GM21619 (cell line): ENCODE measurements around the gene SOX5.
"Not testable (repeated sequence)": the region's sequence is repeated elsewhere in the genome, so short reads cannot be mapped to it uniquely, and the experiment has no call there.

ENCODE experiments used
- ATAC-seq: cut with Tn5 transposase; IDR thresholded peaks from one replicate; pipeline ENCODE4 v1.9.1; 2021; ENCODE audit not compliant: unreplicated experiment

Gene SOX5

GRCh38 chr12:23847857-23848256 lies 101.6 kb downstream of the SOX5 start:
- no peak for ATAC-seq

GRCh38 chr12:23843958-23844357 lies 105.5 kb downstream of the SOX5 start:
- no peak for ATAC-seq

- no peak for ATAC-seq
Observed at GRCh38 chr12:23834076-23834475, 115.4 kb downstream of the SOX5 start.

GRCh38 chr12:23831739-23832138 lies 117.7 kb downstream of the SOX5 start:
- no peak for ATAC-seq

GRCh38 chr12:23830210-23830609 lies 119.3 kb downstream of the SOX5 start:
- no peak for ATAC-seq

- peak; percentile 47 for ATAC-seq
Observed at GRCh38 chr12:23827353-23827752, 122.1 kb downstream of the SOX5 start.

GRCh38 chr12:23825124-23825523 lies 124.3 kb downstream of the SOX5 start:
- ATAC-seq = not testable (repeated sequence)

- no peak for ATAC-seq
Observed at GRCh38 chr12:23824358-23824757, 125.1 kb downstream of the SOX5 start.

- ATAC-seq = not testable (repeated sequence)
Observed at GRCh38 chr12:23822883-23823282, 126.6 kb downstream of the SOX5 start.

GRCh38 chr12:23817345-23817744 lies 132.1 kb downstream of the SOX5 start:
- no peak for ATAC-seq

GRCh38 chr12:23816394-23816851 lies 133.0 kb downstream of the SOX5 start:
- no peak for ATAC-seq

GRCh38 chr12:23815810-23816209 lies 133.7 kb downstream of the SOX5 start:
- ATAC-seq = no peak

GRCh38 chr12:23813206-23813605 lies 136.3 kb downstream of the SOX5 start:
- ATAC-seq = no peak

GRCh38 chr12:23810329-23810902 lies 139.1 kb downstream of the SOX5 start:
- ATAC-seq = no peak

- ATAC-seq = no peak
Observed at GRCh38 chr12:23803540-23803939, 145.9 kb downstream of the SOX5 start.

GRCh38 chr12:23795494-23795893 lies 154.0 kb downstream of the SOX5 start:
- ATAC-seq = no peak

GRCh38 chr12:23781118-23781517 lies 168.4 kb downstream of the SOX5 start:
- no peak for ATAC-seq

GRCh38 chr12:23775208-23775607 lies 174.3 kb downstream of the SOX5 start:
- no peak for ATAC-seq

- ATAC-seq = no peak
Observed at GRCh38 chr12:23771240-23771949, 178.1 kb downstream of the SOX5 start.

GRCh38 chr12:23770202-23770938 lies 179.1 kb downstream of the SOX5 start:
- no peak for ATAC-seq

- no peak for ATAC-seq
Observed at GRCh38 chr12:23767834-23768233, 181.6 kb downstream of the SOX5 start.

- ATAC-seq = no peak
Observed at GRCh38 chr12:23763724-23764123, 185.7 kb downstream of the SOX5 start.
